Activated T-cell treated with anti-CD3 and anti-CD28 coated beads, Interleukin-2, amount 50 U/mL, for 72 hours (primary cell): Measurements from ENCODE around the gene PIP5KL1. TPM values are rescaled to one million over a fixed set of nuclear protein-coding genes. Genes with fewer than 3 reads are reported as not detected.

Experiments used
- ATAC-seq, 2 donors: fragments of 150-1000 bp; cut with Tn5 transposase; replicated peaks in 1 of 2; 2 replicates each; pipeline ENCODE4 v1.10.0; 2021; ENCODE audit warnings: moderate library complexity in 2 of 2, mild to moderate bottlenecking in 1 of 2
- DNase-seq, 2 donors: peaks; one replicate each; pipeline ENCODE4 v3.0.0; 2021 to 2022; ENCODE audit warnings: mixed read lengths in 1 of 2
- H3K27ac Mint-ChIP-seq: one replicate; pipeline ENCODE4 v1.8.0; 2022; ENCODE audit warnings: mild to moderate bottlenecking, moderate library complexity, mixed read lengths
- H3K27me3 Mint-ChIP-seq: one replicate; pipeline ENCODE4 v1.8.0; 2022; ENCODE audit warnings: low read depth, mixed read lengths
- H3K36me3 Mint-ChIP-seq, 2 donors: one replicate each; pipeline ENCODE4 v1.8.0; 2022; ENCODE audit warnings: mixed read lengths in 2 of 2, mild to moderate bottlenecking in 1 of 2; ENCODE audit not compliant: insufficient read depth in 2 of 2
- H3K4me1 Mint-ChIP-seq: one replicate; pipeline ENCODE4 v1.8.0; 2022; ENCODE audit warnings: low read depth, mixed read lengths
- H3K4me3 Mint-ChIP-seq, 2 donors: one replicate each; pipeline ENCODE4 v1.8.0; 2022; ENCODE audit warnings: mild to moderate bottlenecking in 2 of 2, mixed read lengths in 2 of 2, moderate library complexity in 2 of 2
- H3K9me3 Mint-ChIP-seq, 2 donors: one replicate each; pipeline ENCODE4 v1.8.0; 2022; ENCODE audit warnings: mixed read lengths in 2 of 2
- total RNA-seq, 2 donors: library from RNA; stranded (reverse); gene quantifications; one replicate each; pipeline ENCODE4 v1.2.3, GENCODE V29; 2022

The PIP5KL1 gene
- total RNA-seq, 2 donors from 2014 or later, result 4.4 to 6.4 TPM

DNA sequence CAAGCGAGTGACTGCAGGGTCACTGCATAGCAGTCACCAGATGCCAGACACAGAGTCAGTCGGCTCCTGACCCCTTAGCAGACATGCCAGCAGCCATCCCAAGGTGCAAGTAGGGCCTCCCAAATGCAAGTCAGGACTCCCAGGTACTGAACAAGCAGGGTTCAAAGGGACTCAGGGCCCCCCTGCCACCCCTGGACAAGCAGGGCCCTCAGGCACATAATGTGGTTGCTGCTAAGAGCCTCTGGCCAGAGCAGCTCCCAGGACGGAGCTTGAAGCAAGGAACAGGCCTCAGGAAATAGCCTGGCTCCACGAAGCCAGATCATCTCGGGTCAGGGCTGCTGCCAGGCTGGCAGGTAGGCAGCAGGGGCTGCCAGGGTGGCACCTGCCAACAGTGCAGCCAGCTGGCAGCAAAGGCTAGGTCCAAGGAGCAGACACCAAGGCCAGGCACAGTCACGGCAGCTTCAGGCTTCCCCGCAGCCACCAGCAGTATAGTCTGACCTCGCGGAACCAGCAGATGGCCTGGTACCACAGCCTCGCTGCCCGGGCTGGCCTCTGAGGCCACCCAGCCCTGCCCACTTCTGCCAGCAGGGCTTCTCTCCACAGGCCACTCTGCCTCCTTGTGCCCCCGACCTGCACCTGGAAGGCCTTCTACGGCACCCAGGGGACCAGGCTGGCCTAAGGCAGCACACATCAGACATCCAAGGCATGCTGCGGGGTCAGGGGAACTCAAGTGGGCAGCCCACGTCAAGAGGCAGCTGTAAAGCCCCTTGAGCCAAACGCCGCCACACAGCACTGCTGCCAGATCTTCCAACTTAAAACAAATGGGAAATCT lies 42.8 kb upstream of the PIP5KL1 start:
- peaks cover 1 to 16% of the 10 kb centered on the region in 2 donors for H3K36me3 Mint-ChIP-seq
- H3K9me3 Mint-ChIP-seq, result no peaks in the 10 kb centered on the region
- H3K4me3 Mint-ChIP-seq, result peak overlapping the region; percentile 76 to 90
- ATAC-seq (no peak), DNase-seq (no peak)
- H3K27me3 Mint-ChIP-seq, result no peaks in the 10 kb centered on the region
- peak overlapping the region; percentile 6 for H3K27ac Mint-ChIP-seq
- peaks cover 92% of the 10 kb centered on the region for H3K4me1 Mint-ChIP-seq

DNA sequence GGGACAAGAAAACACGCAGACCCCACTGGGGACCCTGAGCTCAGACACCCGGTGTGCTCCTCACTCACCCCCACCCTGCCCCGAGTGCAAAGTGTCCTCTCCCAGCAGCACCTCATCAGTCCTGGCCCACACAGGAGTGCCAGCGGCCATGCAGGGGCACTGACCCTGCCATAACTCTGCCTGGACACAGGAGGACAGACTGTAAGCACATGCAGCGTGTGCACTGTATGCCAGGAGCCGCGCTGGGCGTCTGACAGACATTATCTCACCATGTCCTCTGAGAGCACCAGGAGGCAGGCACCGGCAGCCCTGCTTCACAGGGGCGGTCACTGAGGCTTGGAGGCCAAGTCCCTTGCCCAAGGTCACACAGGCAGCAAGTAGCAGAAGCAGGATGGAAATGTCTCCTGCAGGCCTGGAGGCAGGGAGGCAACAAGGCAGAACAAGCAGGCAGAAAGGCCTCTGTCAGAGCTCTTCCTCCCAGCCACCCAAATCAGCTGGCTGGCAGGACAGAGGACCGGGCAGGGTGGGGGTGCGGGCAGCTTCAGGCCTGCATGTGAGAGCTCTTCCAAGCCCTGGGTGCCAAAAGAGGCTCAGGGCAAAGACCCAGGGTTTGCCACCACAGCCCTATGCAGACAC lies 41.8 kb upstream of the PIP5KL1 start:
- Mint-ChIP-seq H3K4me1 (peaks cover 100% of the 10 kb centered on the region), H3K36me3 (peaks cover 1 to 14% of the 10 kb centered on the region in 2 donors), H3K27ac (peak overlapping the region; percentile 79), H3K4me3 (peak overlapping the region; percentile 76 to 90), H3K27me3 (no peaks in the 10 kb centered on the region), H3K9me3 (no peaks in the 10 kb centered on the region)
- DNase-seq (no peak), ATAC-seq (no peak)

DNA sequence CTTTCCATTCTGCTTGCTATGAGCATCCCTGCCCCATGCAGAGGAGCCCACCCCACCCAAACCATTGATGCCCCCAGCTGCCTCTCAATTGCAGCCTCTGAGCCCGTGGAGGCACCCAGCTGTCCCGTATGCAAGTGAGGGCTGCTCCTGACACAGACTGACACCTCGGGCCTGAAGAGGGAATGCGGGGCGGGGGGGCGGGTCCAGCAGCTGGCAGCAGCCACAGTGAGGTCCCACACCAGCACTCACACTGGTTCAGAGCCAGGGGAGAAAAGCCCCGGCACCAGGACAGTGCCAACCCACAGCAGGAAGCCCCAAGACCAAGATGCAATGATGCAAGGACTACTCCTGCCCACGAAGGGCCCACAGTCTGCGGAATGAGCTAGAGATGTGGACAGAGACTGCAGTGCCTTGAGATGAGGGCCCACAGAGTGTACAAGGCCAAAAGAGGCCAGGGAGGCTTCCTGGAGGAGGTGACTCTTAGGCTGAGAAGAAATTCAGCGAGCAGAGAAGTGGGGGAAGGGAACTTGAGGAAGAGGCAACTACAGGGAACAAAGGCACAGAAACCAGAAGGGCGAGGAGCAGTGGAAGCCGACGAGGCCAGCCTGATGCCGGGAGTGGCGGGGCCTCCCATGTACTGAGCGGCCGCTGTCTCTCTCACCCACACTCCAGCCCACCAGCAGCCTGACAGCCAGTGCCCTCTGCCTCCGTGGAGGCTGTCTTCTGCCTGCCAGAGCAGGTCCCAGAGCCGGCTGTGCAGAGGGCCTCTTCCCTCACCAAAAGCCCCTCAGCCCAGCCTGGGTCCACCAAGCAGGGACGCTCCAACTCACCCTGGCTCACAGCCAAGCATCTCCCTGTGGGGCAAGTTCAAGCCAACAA lies 41.0 kb upstream of the PIP5KL1 start:
- DNase-seq, result peak; percentile 70 to 71
- Mint-ChIP-seq H3K4me3 (peak overlapping the region; percentile 76 to 90), H3K9me3 (no peaks in the 10 kb centered on the region), H3K27me3 (no peaks in the 10 kb centered on the region), H3K27ac (peak overlapping the region; percentile 94), H3K36me3 (peaks cover 1 to 14% of the 10 kb centered on the region in 2 donors), H3K4me1 (peaks cover 100% of the 10 kb centered on the region)
- peak; percentile 25 to 31 for ATAC-seq

DNA sequence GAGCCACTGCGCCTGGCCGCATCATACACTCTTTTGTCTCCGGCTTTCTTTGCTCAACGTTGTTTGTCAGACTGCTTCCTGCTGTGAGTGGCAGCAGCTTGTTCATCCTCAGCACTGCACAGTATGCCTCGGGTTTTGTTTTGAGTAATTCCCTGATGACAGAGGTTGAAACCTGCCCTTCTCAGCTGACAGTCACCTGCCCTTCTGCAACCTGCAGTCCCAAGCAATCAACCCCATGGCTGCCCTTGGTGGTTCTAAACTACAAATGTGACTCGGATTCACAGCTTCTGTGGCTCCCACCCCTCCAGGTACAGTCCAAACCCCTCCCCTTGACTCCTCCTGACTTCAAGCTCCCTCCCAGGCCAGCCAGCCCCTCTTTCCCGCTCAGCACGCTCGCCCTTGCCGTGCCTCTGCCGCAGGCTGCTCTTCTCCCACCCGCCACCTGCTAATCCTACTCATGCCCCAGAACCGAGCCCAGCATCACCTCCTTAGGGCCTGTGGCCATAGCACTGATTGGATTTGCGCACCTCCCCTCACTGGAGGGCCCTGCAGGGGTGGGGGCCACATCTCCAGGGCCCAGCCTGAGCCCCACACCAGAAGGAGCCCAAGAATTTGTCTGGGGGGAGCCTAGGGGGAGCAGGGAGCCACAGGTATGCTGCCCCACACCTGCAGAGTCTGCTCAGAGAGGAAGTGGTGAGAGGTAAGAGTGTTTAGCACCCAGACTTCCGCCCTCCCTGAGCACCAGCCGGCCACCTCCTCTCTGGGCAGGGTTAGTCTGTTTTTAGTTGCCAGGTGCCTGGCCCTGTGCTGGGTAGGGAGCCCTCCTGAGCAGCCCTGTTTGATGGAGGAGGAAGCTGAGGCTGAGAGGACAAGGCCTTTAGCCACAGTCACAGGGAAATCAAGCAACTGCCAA lies 40.1 kb upstream of the PIP5KL1 start:
- Mint-ChIP-seq H3K27ac (peak overlapping the region; percentile 94), H3K36me3 (peaks cover 1 to 14% of the 10 kb centered on the region in 2 donors), H3K4me1 (peaks cover 100% of the 10 kb centered on the region), H3K27me3 (no peaks in the 10 kb centered on the region), H3K9me3 (no peaks in the 10 kb centered on the region), H3K4me3 (peak overlapping the region; percentile 73 to 90)
- DNase-seq (peak; percentile 86 to 88), ATAC-seq (peak; percentile 80 to 84)

DNA sequence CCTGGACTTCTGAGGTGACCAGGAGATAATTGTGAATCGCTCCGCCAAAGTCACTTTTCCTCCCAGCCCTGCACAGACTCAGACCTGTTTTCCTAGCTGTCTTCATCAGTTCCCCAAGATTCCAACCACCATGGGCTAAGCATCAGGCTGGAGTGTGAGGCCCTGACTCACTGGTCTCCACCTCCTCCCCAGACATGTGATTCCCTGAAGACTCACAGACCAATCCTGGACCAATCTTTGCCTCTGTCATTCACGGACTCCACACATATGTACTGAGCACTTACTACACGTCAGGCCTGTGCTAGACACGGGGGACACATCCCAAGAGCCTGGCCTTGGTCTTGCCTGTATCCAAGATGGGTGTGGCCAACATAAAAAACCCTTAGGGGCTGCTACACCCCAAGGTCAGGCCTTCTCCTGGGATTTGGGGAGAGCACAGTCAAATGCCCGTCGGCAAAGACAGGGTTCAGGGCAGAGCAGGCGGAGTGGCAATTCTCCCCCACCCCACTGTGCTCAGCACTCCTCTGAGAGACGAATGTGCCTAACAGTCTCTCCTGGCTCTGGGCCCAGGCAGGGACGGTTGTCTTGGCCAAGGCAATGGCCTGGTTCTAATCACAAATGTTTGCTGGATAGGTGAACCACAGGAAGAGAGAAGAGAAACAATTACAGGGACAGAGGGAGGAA lies 38.3 kb upstream of the PIP5KL1 start:
- H3K36me3 Mint-ChIP-seq, result peaks cover 1 to 14% of the 10 kb centered on the region in 2 donors
- peak overlapping the region; percentile 73 to 90 for H3K4me3 Mint-ChIP-seq
- H3K9me3 Mint-ChIP-seq, result no peaks in the 10 kb centered on the region
- DNase-seq, result no peak
- H3K27me3 Mint-ChIP-seq, result no peaks in the 10 kb centered on the region
- peaks cover 100% of the 10 kb centered on the region for H3K4me1 Mint-ChIP-seq
- no peak for ATAC-seq
- peak overlapping the region; percentile 94 for H3K27ac Mint-ChIP-seq

DNA sequence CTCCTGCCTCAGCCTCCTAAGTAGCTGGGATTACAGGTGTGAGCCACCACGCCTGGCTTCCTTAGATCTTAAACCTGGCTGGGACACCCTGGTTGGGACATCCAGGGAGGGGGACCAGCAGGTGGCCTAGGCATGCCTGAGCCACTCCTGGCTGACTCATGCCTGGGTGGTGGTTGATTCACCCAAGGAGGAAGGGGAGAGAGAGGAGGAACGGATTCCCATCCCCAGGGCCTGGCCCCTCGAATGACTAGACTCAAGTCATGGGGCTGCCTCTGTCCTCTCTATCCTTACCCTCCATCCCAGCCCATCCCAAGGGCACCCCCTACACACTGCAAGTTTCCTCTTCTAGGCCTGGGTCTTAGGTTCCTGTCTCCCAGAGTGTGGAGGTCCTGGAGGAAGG lies 37.5 kb upstream of the PIP5KL1 start:
- DNase-seq (peak in 1 of 2 donors; percentile 67), ATAC-seq (peak in 1 of 2 donors; percentile 21)
- Mint-ChIP-seq H3K4me1 (peaks cover 100% of the 10 kb centered on the region), H3K27ac (peak overlapping the region; percentile 94), H3K9me3 (no peaks in the 10 kb centered on the region), H3K36me3 (peaks cover 1 to 14% of the 10 kb centered on the region in 2 donors), H3K27me3 (no peaks in the 10 kb centered on the region), H3K4me3 (peak overlapping the region; percentile 73 to 90)

DNA sequence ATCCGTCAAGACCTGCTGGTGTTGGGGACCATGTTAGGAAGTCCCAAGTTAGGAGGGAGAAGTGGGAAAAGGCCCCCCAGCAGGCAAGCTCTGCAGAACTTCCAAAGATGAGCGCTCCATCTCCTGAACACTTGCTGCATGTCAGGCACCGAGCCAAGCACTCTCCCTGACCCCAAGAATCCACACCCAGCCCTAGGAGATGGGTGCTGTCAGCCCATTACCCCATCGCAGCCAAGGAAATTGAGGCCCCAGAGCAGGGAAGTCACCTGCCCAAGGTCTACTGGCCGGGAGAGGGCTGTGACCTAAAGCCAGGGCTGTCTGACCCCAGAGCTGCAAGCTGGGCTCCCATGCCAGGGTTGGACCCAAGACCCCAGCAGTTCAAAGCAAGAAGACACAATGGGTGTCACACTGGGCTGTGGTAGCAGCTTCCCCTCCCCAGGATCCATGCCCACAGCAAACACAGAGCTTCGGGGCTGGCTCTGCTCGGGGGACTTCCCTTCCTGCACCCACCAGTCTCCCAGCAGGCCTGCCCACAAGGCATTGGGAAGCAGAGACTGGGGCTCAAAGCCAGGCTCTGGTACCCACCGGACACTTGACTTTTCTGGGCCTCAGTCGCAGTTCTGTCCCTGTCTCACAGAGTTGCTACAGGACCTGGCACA lies 36.7 kb upstream of the PIP5KL1 start:
- H3K27ac Mint-ChIP-seq, result peak overlapping the region; percentile 94
- H3K4me1 Mint-ChIP-seq, result peaks cover 100% of the 10 kb centered on the region
- H3K36me3 Mint-ChIP-seq, result peaks cover 1 to 14% of the 10 kb centered on the region in 2 donors
- no peaks in the 10 kb centered on the region for H3K9me3 Mint-ChIP-seq
- ATAC-seq, result no peak
- no peak for DNase-seq
- H3K4me3 Mint-ChIP-seq, result peak overlapping the region; percentile 90 to 92
- H3K27me3 Mint-ChIP-seq, result no peaks in the 10 kb centered on the region

DNA sequence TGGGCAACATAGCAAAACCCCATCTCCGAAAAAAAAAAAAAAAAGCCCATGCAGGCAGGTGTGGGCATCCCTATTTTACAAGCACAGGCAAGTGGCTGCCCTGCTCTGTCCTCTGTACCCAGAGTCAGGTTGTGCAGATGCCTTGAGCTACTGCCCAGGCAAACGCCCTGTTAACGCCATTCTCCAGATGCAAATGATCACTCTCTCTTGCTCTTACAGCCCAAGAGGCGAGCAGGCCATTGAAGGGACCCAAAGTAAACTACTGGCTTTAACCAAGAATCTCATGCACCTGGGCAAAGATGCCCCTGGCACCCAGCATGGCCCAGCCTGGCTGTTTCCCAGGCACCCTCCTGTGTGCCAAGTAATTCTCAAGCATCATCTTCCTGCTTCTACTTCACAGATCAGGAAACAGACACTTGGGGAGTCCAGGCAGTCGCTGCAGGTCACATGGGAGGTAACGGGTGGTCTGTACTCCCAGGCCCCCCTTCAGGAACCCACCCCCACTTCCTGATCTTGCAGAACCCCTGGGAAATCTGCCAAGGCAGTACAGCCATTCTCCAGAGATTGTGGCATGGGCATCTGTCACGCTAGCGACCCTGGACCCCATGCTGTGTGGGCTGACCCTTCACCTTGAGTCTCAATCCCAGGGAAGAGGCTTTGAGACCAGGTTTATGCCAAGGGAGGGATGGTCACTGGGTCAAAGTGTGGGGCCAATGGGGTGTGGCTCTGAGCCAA lies 36.0 kb upstream of the PIP5KL1 start:
- Mint-ChIP-seq H3K4me1 (peaks cover 100% of the 10 kb centered on the region), H3K27me3 (no peaks in the 10 kb centered on the region), H3K36me3 (peaks cover 1 to 14% of the 10 kb centered on the region in 2 donors), H3K9me3 (no peaks in the 10 kb centered on the region), H3K4me3 (peak overlapping the region; percentile 90 to 92), H3K27ac (no peak overlapping the region)
- no peak for ATAC-seq
- no peak for DNase-seq

DNA sequence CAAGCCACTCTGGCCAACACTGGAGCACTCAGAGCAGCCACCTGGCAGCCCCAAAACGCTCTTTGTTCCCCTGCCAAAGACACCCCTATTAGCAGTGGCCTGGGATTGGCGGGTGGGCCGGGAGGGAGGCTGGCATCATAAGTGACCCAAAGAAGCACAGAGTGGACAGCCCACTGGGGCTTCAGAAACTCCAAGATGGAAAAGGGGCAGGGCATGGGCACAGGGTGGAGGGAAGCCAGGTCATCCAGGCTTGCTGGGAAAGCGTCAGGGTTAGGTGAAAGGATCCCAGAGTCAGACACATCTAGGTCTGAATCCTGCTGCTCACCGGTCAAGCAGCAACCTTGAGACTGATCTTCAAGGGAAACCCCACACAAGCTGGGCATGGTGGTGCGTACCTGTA lies 35.4 kb upstream of the PIP5KL1 start:
- Mint-ChIP-seq H3K4me3 (peak overlapping the region; percentile 90 to 92), H3K36me3 (peaks cover 1 to 16% of the 10 kb centered on the region in 2 donors), H3K4me1 (peaks cover 100% of the 10 kb centered on the region), H3K27me3 (no peaks in the 10 kb centered on the region), H3K27ac (no peak overlapping the region), H3K9me3 (no peaks in the 10 kb centered on the region)
- DNase-seq (no peak), ATAC-seq (no peak)

DNA sequence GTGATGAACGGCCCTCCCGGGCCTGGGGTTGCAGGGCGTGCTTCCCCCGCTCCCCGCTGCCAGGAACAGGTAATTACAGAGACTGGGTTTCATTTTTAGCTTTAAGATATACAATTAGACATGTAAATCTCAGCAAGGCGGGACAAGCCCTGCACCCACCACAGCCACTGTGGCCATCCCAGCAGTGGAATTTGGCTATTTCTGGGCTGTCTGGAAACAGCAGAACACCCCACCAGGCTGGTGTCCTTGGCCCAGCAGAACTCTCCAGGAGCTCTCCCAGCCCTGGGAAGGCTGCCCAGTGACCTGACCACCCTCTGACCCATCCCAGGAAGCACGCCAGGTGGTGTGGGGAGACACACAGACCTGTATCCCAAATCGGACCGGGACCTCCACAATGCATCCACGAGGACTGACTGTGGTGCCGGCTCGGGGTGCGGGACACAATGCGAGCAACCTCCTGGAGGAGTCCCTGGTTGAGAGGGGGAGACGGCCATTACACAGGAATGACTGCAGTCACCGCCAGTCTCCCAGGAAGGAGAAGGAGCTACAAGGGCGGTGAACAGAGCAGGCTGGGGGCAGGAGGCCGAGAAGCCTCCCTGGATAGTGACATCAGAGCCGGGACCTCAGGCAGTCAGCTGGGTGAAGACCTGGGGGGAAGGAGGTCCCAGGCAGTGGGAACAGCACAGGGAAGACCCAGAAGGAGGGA lies 32.9 kb upstream of the PIP5KL1 start:
- no peaks in the 10 kb centered on the region for H3K9me3 Mint-ChIP-seq
- no peaks in the 10 kb centered on the region for H3K27me3 Mint-ChIP-seq
- peaks cover 100% of the 10 kb centered on the region for H3K4me1 Mint-ChIP-seq
- ATAC-seq (peak in 1 of 2 donors; percentile 11), DNase-seq (no peak)
- peak overlapping the region; percentile 90 for H3K27ac Mint-ChIP-seq
- peak overlapping the region; percentile 70 to 90 for H3K4me3 Mint-ChIP-seq
- H3K36me3 Mint-ChIP-seq, result peaks cover 2 to 21% of the 10 kb centered on the region in 2 donors
